GM12864 (cell line): Measurements from ENCODE around the gene DYNLL2.
A peak's percentile ranks its signal among the peaks of the same experiment; 100 is the strongest.

ENCODE experiments used
- DNase-seq: peaks from one replicate; pipeline ENCODE4 v3.0.0-alpha.2; 2011; ENCODE audit warnings: low read depth
- H3K4me3 ChIP-seq: 2 replicates; pipeline ENCODE4 v1.5.1; 2011; ENCODE audit warnings: mild to moderate bottlenecking, low read depth, low read length, control low read depth
- TF ChIP-seq, protein P1 (sequence below): IDR thresholded peaks from 2 replicates; pipeline ENCODE4 v1.5.1; 2011; ENCODE audit warnings: low read depth, mild to moderate bottlenecking, moderate library complexity, low read length, control low read depth, inconsistent platforms; ENCODE audit errors: missing control alignments

Gene DYNLL2

DNA sequence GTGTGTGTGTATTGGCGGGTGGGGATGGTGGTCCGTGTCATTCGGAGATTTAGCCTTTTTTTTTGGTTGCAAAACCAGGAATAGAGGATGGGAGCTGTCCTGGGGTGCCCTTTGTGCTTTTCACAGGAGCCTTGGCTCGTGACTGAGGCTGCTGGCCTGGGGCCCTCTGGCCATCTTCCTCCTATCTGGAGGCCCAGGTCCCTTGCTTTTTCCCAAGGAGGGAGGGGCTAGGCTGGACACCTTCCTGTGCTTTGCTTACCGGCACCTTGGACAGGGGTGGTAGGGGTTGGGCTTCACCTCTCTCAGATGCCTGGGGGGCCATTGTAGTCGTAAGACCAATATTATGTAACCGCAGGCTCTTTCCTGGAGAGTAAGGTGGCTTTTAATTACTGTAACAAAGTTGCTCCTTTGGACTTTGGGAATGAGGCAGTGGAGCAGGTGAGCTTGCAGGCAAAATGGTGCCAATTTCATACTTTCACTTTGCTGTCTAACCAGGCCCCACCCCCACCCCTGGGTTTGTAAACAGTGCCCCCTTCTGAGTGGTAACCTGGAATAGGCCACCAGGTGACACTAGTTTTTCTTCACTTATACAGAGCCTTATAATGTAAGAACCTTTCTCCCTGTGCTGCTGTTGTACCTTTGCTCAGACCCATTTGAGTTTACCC, 1.2 kb downstream of the DYNLL2 start:
- H3K4me3 ChIP-seq, result peak overlapping the region; percentile 91
- TF ChIP-seq, protein P1, sequence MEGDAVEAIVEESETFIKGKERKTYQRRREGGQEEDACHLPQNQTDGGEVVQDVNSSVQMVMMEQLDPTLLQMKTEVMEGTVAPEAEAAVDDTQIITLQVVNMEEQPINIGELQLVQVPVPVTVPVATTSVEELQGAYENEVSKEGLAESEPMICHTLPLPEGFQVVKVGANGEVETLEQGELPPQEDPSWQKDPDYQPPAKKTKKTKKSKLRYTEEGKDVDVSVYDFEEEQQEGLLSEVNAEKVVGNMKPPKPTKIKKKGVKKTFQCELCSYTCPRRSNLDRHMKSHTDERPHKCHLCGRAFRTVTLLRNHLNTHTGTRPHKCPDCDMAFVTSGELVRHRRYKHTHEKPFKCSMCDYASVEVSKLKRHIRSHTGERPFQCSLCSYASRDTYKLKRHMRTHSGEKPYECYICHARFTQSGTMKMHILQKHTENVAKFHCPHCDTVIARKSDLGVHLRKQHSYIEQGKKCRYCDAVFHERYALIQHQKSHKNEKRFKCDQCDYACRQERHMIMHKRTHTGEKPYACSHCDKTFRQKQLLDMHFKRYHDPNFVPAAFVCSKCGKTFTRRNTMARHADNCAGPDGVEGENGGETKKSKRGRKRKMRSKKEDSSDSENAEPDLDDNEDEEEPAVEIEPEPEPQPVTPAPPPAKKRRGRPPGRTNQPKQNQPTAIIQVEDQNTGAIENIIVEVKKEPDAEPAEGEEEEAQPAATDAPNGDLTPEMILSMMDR, result peak; percentile 51
- DNase-seq, result peak; percentile 36

DNA sequence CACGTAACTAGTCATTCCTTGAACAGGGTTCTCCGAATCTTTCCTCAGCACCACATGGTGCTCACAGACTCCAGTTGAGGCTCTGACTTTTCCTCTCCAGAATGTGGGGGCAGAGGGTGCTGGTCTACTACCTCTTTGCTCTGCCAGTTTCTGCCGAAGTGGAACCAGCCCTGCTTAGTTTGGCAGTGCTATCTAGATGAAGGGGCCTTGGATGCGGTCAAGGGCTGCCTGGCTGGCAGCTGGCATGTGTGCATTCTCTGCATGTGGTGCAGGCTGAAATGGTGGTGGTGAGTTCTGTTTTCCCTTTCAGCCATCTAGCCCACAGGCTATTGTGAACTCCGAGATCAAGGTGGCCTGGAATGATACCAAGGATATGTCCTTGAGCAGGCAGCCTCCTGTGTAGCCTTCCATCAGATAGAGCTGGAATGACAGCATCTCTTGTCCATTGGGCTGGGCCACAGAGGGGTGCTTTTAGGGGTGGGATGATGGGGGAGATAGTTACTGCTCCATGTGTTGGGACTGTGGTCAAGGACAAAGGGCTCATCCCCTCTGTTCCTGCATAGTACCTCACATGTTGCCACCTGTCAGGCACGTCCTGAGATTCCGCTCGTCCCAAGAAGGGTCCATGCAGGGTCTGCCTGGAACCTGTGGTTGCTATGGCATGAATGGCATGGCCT, 2.0 kb downstream of the DYNLL2 start:
- TF ChIP-seq, protein P1, result no peak
- DNase-seq, result no peak
- peak overlapping the region; percentile 91 for H3K4me3 ChIP-seq

DNA sequence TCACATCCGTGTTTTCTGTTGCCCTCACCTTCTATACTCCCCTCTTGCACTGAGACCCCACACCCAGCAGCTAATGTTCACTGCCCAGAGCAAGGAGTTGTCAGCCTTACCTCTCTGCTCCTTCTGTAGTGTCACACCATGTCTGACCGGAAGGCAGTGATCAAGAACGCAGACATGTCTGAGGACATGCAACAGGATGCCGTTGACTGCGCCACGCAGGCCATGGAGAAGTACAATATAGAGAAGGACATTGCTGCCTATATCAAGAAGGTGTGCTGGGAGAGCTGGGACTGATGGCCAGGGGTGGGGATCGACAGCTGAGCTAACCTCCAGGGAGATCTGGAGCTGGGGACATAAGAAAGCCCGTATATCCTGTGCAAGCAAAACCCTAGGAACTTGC, 3.7 kb downstream of the DYNLL2 start:
- DNase-seq, result no peak
- H3K4me3 ChIP-seq, result no peak overlapping the region
- TF ChIP-seq, protein P1, result no peak

DNA sequence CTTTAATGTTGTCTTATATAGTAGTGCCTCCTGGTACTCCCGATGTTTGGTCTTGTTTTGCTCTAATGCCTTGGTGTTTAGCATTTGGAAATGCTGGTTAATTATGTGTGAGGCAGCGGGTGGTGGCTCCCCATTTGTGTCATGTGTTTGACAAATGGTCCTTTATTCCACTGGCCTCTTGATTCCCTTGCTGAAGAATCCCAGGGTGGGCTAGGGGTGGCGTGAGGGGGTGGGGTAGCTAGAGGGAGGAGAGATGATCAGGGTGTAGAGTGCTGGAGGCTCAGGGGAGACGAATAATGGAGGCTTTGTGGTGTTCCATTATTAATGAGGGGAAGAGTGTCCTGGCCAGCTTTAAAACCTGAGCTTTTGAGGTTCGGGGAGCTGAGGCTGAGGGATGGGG, 5.4 kb downstream of the DYNLL2 start:
- TF ChIP-seq, protein P1, result no peak
- H3K4me3 ChIP-seq, result no peak overlapping the region
- DNase-seq, result no peak

- H3K4me3 ChIP-seq, result no peak overlapping the region
- no peak for DNase-seq
- TF ChIP-seq, protein P1, result no peak
Observed at GRCh38 chr17:58089111-58089510, 5.9 kb downstream of the DYNLL2 start.

DNA sequence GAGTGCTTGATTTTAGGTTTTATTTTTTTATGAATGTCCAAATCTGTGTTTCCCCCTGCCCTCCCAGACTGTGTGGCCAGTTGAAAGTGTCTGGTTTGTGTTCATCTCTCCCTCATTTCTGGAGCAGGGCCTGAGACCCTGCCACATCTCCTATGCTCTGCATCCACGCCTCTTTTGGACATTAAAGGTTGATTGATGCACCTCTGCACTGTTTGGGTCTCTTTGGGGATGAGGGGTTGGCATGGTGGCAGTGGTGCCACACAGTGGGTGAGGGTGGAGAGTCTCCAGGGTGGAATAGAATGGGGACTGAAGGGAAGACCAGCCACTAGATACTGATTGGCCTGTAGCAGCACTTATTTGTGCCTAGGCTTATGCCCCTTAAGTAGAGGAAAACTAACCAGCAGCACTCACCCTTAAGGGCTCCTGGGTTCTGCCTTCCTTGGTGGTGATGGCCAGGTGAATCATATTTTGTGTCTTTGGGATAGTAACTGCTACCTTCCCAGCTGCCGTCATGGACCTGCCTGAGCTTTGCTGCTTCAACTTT, 7.9 kb downstream of the DYNLL2 start:
- DNase-seq, result no peak
- H3K4me3 ChIP-seq, result no peak overlapping the region
- TF ChIP-seq, protein P1, result no peak
